Hepatocyte (in vitro differentiated cells): Measurements from ENCODE around the gene TEX51. TPM values are rescaled to one million over a fixed set of nuclear protein-coding genes. Genes with fewer than 3 reads are reported as not detected.

Experiments
- DNase-seq: peaks from one replicate; pipeline ENCODE4 v3.0.0-alpha.2; 2016; ENCODE audit warnings: low spot score
- H2AFZ ChIP-seq: fragments of 200-600 bp; sonication (generic); 2 replicates; pipeline ENCODE4 v1.6.0; 2016; ENCODE audit warnings: antibody characterized with exemption, mild to moderate bottlenecking
- H3K27ac ChIP-seq: fragments of 200-600 bp; sonication (generic); 2 replicates; pipeline ENCODE4 v1.5.1; 2016; ENCODE audit warnings: mild to moderate bottlenecking
- H3K27me3 ChIP-seq: fragments of 200-600 bp; sonication (generic); 2 replicates; pipeline ENCODE4 v1.6.1; 2016
- H3K36me3 ChIP-seq: fragments of 200-600 bp; sonication (generic); replicated peaks from 2 replicates; pipeline ENCODE4 v1.5.1; 2016; ENCODE audit warnings: low read depth; ENCODE audit not compliant: insufficient read depth
- H3K4me1 ChIP-seq: fragments of 200-600 bp; sonication (generic); 2 replicates; pipeline ENCODE4 v1.5.1; 2016; ENCODE audit warnings: mild to moderate bottlenecking, moderate library complexity; ENCODE audit not compliant: insufficient read depth
- H3K4me2 ChIP-seq: fragments of 200-600 bp; sonication (generic); 2 replicates; pipeline ENCODE4 v1.6.0; 2016
- H3K4me3 ChIP-seq: fragments of 200-600 bp; sonication (generic); 2 replicates; pipeline ENCODE4 v1.5.1; 2016; ENCODE audit warnings: mild to moderate bottlenecking
- H3K79me2 ChIP-seq: fragments of 200-600 bp; sonication (generic); 2 replicates; pipeline ENCODE4 v1.6.0; 2017; ENCODE audit warnings: mild to moderate bottlenecking
- H3K9me2 ChIP-seq: fragments of 200-600 bp; sonication (generic); replicated peaks from 2 replicates; pipeline ENCODE4 v1.6.0; 2017; ENCODE audit warnings: mild to moderate bottlenecking; ENCODE audit not compliant: insufficient read depth
- H3K9me3 ChIP-seq: fragments of 200-600 bp; sonication (generic); 2 replicates; pipeline ENCODE4 v1.5.1; 2016; ENCODE audit warnings: low read depth, mild to moderate bottlenecking
- H4K20me1 ChIP-seq: fragments of 200-600 bp; sonication (generic); 2 replicates; pipeline ENCODE4 v1.6.0; 2016; ENCODE audit warnings: mild to moderate bottlenecking; ENCODE audit not compliant: insufficient read depth, poor library complexity, severe bottlenecking
- CTCF ChIP-seq: fragments of 200-600 bp; sonication (generic); IDR thresholded peaks from 2 replicates; pipeline ENCODE4 v1.5.1; 2016; ENCODE audit warnings: antibody characterized with exemption, mild to moderate bottlenecking; ENCODE audit not compliant: poor library complexity
- EZH2 ChIP-seq: fragments of 200-600 bp; sonication (generic); IDR thresholded peaks from 2 replicates; pipeline ENCODE4 v1.6.1; 2016; ENCODE audit warnings: antibody characterized with exemption, mild to moderate bottlenecking, borderline replicate concordance
- EZH2phosphoT487 ChIP-seq: fragments of 200-600 bp; sonication (generic); IDR thresholded peaks from one replicate; pipeline ENCODE4 v1.6.1; 2018; ENCODE audit warnings: antibody characterized with exemption, mild to moderate bottlenecking, low read depth, moderate library complexity; ENCODE audit not compliant: unreplicated experiment, severe bottlenecking
- WGBS: methylation state at CpG from one replicate; pipeline ENCODE4 v1.1.6; 2016; ENCODE audit warnings: low lambda C conversion rate; ENCODE audit errors: missing lambda C conversion rate; 5-methylcytosine and 5-hydroxymethylcytosine counted together
- polyA plus RNA-seq: library from polyadenylated mRNA; unstranded; fragments of >200 nt; fragmentation: Nextera tagmentation; extraction: Ambion mirVana; gene quantifications from 2 replicates; pipeline ENCODE4 v1.2.1, GENCODE V29; 2016
- total RNA-seq: library from RNA; depleted of rRNA; stranded (reverse); fragments of >200 nt; gene quantifications from 2 replicates; pipeline ENCODE4 v1.2.3, GENCODE V29; 2014

TEX51 gene
- total and polyA plus RNA-seq, 2 experiments from 2014 or later = not detected

- WGBS = 96% methylated on average over 6 of the region's 6 CpGs
- no peak overlapping the region for H2AFZ ChIP-seq
- no peak overlapping the region for H3K4me3 ChIP-seq
- H3K9me2 ChIP-seq = no peaks in the 10 kb centered on the region
- H3K79me2 ChIP-seq = no peaks in the 10 kb centered on the region
- no peaks in the 10 kb centered on the region for H4K20me1 ChIP-seq
- no peak overlapping the region for H3K4me2 ChIP-seq
- no peak for DNase-seq
- H3K27me3 ChIP-seq = peaks cover 5% of the 10 kb centered on the region
- TF ChIP-seq EZH2 (no peak), EZH2phosphoT487 (no peak), CTCF (no peak)
- H3K27ac ChIP-seq = no peak overlapping the region
- H3K9me3 ChIP-seq = no peaks in the 10 kb centered on the region
- H3K4me1 ChIP-seq = no peaks in the 10 kb centered on the region
- H3K36me3 ChIP-seq = no peaks in the 10 kb centered on the region
Observed at GRCh38 chr2:126902859-126903258, 4.2 kb downstream of the TEX51 start.

GRCh38 chr2:126905991-126906390 is 7.3 kb downstream of the TEX51 start:
- H3K4me3 ChIP-seq = no peak overlapping the region
- H3K27me3 ChIP-seq = peaks cover 5% of the 10 kb centered on the region
- H3K9me2 ChIP-seq = no peaks in the 10 kb centered on the region
- DNase-seq = no peak
- 95% methylated on average over 5 of the region's 5 CpGs for WGBS
- TF ChIP-seq EZH2 (no peak), EZH2phosphoT487 (no peak), CTCF (no peak)
- no peak overlapping the region for H3K4me2 ChIP-seq
- H4K20me1 ChIP-seq = no peaks in the 10 kb centered on the region
- H3K4me1 ChIP-seq = peaks cover 4% of the 10 kb centered on the region
- no peaks in the 10 kb centered on the region for H3K36me3 ChIP-seq
- H3K79me2 ChIP-seq = no peaks in the 10 kb centered on the region
- H3K27ac ChIP-seq = no peak overlapping the region
- no peaks in the 10 kb centered on the region for H3K9me3 ChIP-seq
- H2AFZ ChIP-seq = no peak overlapping the region

GRCh38 chr2:126906781-126907180 is 8.1 kb downstream of the TEX51 start:
- TF ChIP-seq EZH2 (no peak), CTCF (no peak)
- H4K20me1 ChIP-seq = no peaks in the 10 kb centered on the region
- peaks cover 4% of the 10 kb centered on the region for H3K4me1 ChIP-seq
- WGBS = 85% methylated on average over 6 of the region's 6 CpGs
- H3K27ac ChIP-seq = no peak overlapping the region
- no peak for DNase-seq
- H3K79me2 ChIP-seq = no peaks in the 10 kb centered on the region
- no peaks in the 10 kb centered on the region for H3K9me3 ChIP-seq
- H3K36me3 ChIP-seq = no peaks in the 10 kb centered on the region
- no peak overlapping the region for H2AFZ ChIP-seq
- no peak overlapping the region for H3K4me2 ChIP-seq
- H3K27me3 ChIP-seq = peaks cover 5% of the 10 kb centered on the region
- no peaks in the 10 kb centered on the region for H3K9me2 ChIP-seq
- no peak overlapping the region for H3K4me3 ChIP-seq

- Histone ChIP-seq H3K4me3 (no peak overlapping the region), H3K4me2 (no peak overlapping the region), H3K9me2 (no peaks in the 10 kb centered on the region), H2AFZ (no peak overlapping the region), H3K9me3 (no peaks in the 10 kb centered on the region), H3K27ac (no peak overlapping the region), H3K79me2 (no peaks in the 10 kb centered on the region), H3K4me1 (peaks cover 4% of the 10 kb centered on the region), H3K36me3 (no peaks in the 10 kb centered on the region), H3K27me3 (peaks cover 5% of the 10 kb centered on the region), H4K20me1 (no peaks in the 10 kb centered on the region)
- 87% methylated on average over 12 of the region's 12 CpGs for WGBS
- TF ChIP-seq EZH2 (no peak), CTCF (no peak)
- no peak for DNase-seq
Observed at GRCh38 chr2:126907671-126908070, 9.0 kb downstream of the TEX51 start.
